Adrenal gland (tissue), 12 donors: ENCODE data around the gene DACT3. TPM values are rescaled to one million over a fixed set of nuclear protein-coding genes. Genes with fewer than 3 reads are reported as not detected.
A peak's percentile ranks its signal among the peaks of the same experiment; 100 is the strongest.

Experiments used
- DNase-seq, 7 donors: peaks; one replicate each; pipeline ENCODE4 v3.0.0-alpha.2; 2019 to 2020
- H3K27ac ChIP-seq, 5 donors: fragments of 200-600 bp; sonication (generic) in 4 of 5; 1 replicate in 3 of 5; 2 replicates in 2 of 5; pipeline versions ENCODE4 v1.5.1 to v1.8.0; 2016 to 2020; ENCODE audit warnings: mild to moderate bottlenecking in 1 of 5
- H3K27me3 ChIP-seq: fragments of 200-600 bp; 2 replicates; pipeline ENCODE4 v1.8.0; 2021
- H3K36me3 ChIP-seq, 2 donors: fragments of 200-600 bp; replicated peaks in 1 of 2; 1 replicate in 1 of 2; 2 replicates in 1 of 2; pipeline versions ENCODE4 v1.5.1 to v1.8.0; 2018 to 2022
- H3K4me1 ChIP-seq, 2 donors: fragments of 200-600 bp; replicated peaks in 1 of 2; 1 replicate in 1 of 2; 2 replicates in 1 of 2; pipeline versions ENCODE4 v1.5.1 to v1.8.0; 2018 to 2021
- H3K4me3 ChIP-seq, 4 donors: fragments of 200-600 bp; sonication (generic) in 3 of 4; one replicate each; pipeline ENCODE4 v1.5.1; 2016 to 2018
- H3K9me3 ChIP-seq, 3 donors: fragments of 200-600 bp; sonication (generic) in 1 of 3; replicated peaks in 1 of 3; 1 replicate in 2 of 3; 2 replicates in 1 of 3; pipeline versions ENCODE4 v1.5.1 to v1.8.0; 2016 to 2021
- POLR2A ChIP-seq, 2 donors: fragments of 450-650 bp; IDR thresholded peaks; one replicate each; pipeline ENCODE4 v1.6.1; 2017; ENCODE audit warnings: antibody characterized with exemption in 2 of 2, mild to moderate bottlenecking in 2 of 2, moderate library complexity in 1 of 2
- WGBS, 4 donors: extraction: QIAGEN DNeasy Blood & Tissue Kit in 2 of 4; methylation state at CpG; one replicate each; pipeline versions ENCODE4 v1.1.5 to v1.1.7; 2013 to 2017; 5-methylcytosine and 5-hydroxymethylcytosine counted together
- intact Hi-C, 2 donors: fragments of 100-400 bp; cut with DNase I; formaldehyde crosslinking; loops; one replicate each; pipeline versions ENCODE4 v1.14.1 to v1.15.0; 2022 to 2023
- polyA plus RNA-seq, 3 donors: library from polyadenylated mRNA; stranded (reverse); fragments of 200-250 nt in 2 of 3; fragments of 350-450 nt in 1 of 3; fragmentation: Illumina TruSeq in 1 of 3; extraction: RNeasy Lipid Tissue Mini Kit (QIAGEN cat#74804) in 1 of 3; gene quantifications; one replicate each; pipeline ENCODE4 v1.2.3, GENCODE V29; 2013 to 2014
- total RNA-seq, 9 donors: library from RNA; depleted of rRNA in 4 of 9; stranded (reverse); fragments of >200 nt in 4 of 9; fragments of 120-200 nt in 1 of 9; fragmentation: NEBNext Ultra II Directional in 1 of 9; extraction: Animal tissue kit (Norgen Biotek cat#: 25700) in 1 of 9; gene quantifications; one replicate each; pipeline versions ENCODE4 v1.1.0 to v1.2.4, GENCODE V29; 2013 to 2023
- TF ChIP-seq, protein P1 (sequence below), 6 experiments: fragments of 450-650 bp in 4 of 6; fragments of 200-600 bp in 2 of 6; sonication (generic) in 1 of 6; IDR thresholded peaks; 1 replicate in 5 of 6; 2 replicates in 1 of 6; pipeline versions ENCODE4 v1.5.1 to v1.8.0; 2016 to 2021; ENCODE audit warnings: antibody characterized with exemption in 6 of 6, mild to moderate bottlenecking in 2 of 6, moderate library complexity in 1 of 6
- donor health status: healthy with polysubstance abuse.
- donor health status: Bipolar disorder and iron deficiency.
- donor health status: DM: yes; HTN: yes; CAD: no.
- donor health status: DM: no; HTN: no; CAD: no.
- donor health status: DM: no; HTN: no; CAD: no.
- donor health status: DM: yes; HTN: yes; CAD: no.

Gene DACT3
- total and polyA plus RNA-seq, 12 donors = 1.7 to 9.8 (median 3.7) TPM

DNA sequence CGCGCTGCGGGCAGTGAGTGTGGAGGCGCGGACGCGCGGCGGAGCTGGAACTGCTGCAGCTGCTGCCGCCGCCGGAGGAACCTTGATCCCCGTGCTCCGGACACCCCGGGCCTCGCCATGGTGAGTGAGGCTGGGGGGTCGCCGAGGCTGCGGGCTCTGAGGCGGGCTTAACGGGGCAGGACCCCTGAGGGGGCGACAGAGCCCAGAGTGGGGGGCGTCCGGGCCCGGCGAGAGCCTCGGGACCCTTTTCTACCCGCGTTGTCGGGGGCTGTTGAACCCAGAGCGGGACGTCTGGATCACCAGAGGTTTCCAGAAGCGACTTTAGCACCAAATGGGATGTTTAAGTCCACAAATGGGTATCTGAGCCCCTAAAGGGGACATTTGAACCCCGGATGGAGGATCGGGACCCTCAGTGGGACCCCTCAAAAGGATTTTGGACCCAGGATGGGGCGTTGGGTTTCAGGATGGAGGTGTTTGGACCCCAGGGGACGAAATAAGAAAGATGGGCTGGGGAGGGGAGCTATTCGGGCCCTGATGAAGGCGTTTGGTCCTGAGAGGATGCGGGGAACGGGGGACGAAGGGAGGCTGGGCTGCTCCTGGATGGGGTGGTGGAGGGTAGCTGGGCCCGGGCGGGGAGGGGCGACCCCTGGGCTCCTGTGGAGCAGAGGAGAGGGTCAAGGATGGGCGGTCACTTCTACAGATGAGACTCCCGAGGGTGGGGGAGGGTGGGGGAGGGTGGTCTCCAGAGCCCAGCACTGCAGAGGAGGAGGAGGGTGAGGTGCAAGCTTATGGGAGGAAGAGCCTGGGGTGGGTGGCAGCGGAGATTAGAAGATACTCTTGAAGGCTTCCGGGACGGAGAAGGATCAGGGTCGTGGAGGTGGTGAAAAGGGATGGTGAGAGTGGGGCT is 59.4 kb downstream of the DACT3 start, which contains the start of gene CALM3:
Gene CALM3 (plus strand): TSS at position 13 of the 907 bp plus-strand sequence. CDS start 105 bp downstream, at position 118.
- intact Hi-C loops = no loop called here
- Histone ChIP-seq H3K4me1 (peaks cover 27 to 42% of the 10 kb centered on the region in 2 donors), H3K9me3 (no peaks in the 10 kb centered on the region), H3K27ac (peak within 1 kb of the TSS; percentile 88 to 100 (median 91)), H3K4me3 (peak within 1 kb of the TSS; percentile 74 to 99 (median 80)), H3K27me3 (no peaks in the 10 kb centered on the region), H3K36me3 (peaks cover 0 to 12% of the 10 kb centered on the region in 2 donors)
- DNase-seq = peak in 4 of 7 donors; percentile 20 to 65 (median 50)
- TF ChIP-seq, protein P1, sequence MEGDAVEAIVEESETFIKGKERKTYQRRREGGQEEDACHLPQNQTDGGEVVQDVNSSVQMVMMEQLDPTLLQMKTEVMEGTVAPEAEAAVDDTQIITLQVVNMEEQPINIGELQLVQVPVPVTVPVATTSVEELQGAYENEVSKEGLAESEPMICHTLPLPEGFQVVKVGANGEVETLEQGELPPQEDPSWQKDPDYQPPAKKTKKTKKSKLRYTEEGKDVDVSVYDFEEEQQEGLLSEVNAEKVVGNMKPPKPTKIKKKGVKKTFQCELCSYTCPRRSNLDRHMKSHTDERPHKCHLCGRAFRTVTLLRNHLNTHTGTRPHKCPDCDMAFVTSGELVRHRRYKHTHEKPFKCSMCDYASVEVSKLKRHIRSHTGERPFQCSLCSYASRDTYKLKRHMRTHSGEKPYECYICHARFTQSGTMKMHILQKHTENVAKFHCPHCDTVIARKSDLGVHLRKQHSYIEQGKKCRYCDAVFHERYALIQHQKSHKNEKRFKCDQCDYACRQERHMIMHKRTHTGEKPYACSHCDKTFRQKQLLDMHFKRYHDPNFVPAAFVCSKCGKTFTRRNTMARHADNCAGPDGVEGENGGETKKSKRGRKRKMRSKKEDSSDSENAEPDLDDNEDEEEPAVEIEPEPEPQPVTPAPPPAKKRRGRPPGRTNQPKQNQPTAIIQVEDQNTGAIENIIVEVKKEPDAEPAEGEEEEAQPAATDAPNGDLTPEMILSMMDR (IDR thresholded peaks at IDR 0.05) = no peak
- TF ChIP-seq POLR2A (IDR thresholded peaks at IDR 0.05) = peak; percentile 89 to 95
- WGBS, 4 donors = 0 to 1% (median 0%) methylated on average over 24 to 51 of the region's 51 CpGs

DNA sequence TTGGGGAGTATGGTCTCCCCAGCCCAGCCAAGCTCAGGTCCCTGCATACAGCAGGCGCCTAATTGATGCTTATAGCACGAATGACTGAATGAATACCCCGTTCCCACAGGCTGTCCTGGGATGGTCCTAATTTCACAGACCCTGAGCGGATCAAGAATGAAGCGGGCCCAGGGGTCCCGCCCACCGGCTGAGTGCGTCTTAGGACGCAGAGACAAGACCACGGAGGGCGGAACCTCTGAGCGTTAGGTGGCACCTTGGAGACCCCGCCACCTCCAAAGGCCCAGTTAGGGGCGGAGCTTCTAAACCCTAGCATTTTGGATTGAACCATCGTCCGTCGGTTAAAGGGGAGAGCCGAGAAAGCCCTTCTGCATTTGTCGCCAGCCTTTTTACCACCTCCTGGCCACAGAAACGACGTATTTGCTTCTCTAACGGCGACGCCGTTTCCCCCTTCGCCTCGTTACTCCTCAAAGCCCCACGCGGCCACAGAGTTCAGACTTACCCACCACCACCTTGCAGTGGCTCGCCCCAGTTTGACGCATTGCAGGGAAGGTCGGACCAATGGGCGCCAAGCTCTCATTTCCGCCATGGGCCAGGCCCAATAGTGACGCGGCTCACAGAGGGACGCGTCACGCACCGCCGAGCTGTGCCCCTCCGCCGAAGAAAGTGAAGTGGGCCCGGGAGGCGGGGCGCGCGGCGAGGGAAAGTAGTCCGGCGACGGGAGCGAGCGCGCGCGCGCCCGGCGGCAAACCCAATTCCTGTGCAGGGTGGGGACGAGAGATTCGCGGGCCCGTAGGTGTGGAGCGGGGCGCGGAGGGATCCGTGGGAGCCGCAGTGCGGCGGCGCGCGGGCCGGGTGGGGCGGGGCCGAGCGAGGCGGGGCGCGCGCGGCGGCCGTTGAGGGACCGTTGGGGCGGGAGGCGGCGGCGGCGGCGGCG is 60.3 kb downstream of the DACT3 start:
- peak overlapping the region; percentile 88 to 100 (median 91) for H3K27ac ChIP-seq
- H3K4me1 ChIP-seq = peaks cover 27 to 34% of the 10 kb centered on the region in 2 donors
- H3K36me3 ChIP-seq = peaks cover 0 to 3% of the 10 kb centered on the region in 2 donors
- TF ChIP-seq, protein P1 (IDR thresholded peaks at IDR 0.05) = peak in 1 of 6 experiments; percentile 14
- TF ChIP-seq POLR2A (IDR thresholded peaks at IDR 0.05) = peak; percentile 49 to 71
- H3K4me3 ChIP-seq = peak overlapping the region; percentile 12 to 80 (median 72)
- peak; percentile 97 to 99 (median 98) for DNase-seq
- no peaks in the 10 kb centered on the region for H3K9me3 ChIP-seq
- WGBS, 4 donors = 1 to 2% (median 1%) methylated on average over 36 to 93 of the region's 93 CpGs
- H3K27me3 ChIP-seq = no peaks in the 10 kb centered on the region
- intact Hi-C loops = no loop called here

DNA sequence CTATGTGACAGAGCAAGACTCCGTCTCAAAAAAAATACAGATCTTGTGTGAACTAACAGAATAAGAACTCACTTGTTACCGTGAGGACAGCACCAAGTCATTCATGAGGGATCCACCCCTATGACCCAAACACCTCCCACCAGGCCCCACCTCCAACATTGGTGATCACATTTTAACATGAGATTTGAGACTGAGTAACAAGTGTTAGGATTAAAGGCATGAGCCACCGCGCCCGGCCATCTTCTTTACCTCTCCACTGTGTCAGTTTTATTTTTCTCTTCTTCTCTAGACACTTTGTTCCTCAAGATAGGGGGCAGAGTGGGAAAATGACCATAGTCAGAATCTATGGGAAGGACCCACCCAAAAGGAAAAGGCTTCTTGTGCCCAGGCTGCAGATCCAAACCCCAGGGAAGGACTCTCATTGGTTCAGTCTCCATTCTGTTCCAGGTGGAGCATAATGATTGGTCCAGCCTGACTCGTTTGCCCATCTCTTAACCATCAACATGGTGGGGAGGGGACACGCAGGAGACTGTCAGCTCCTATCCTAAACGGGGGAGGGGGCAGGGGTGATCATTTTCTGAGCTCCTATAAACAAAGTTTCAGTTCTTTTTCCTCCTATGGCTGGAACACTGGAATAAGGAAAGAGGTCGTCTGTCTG is 61.1 kb downstream of the DACT3 start:
- DNase-seq = peak in 2 of 7 donors; percentile 30 to 57
- H3K4me1 ChIP-seq = peaks cover 25 to 26% of the 10 kb centered on the region in 2 donors
- H3K27me3 ChIP-seq = no peaks in the 10 kb centered on the region
- 59 to 71% (median 68%) methylated on average over 9 of the region's 9 CpGs for WGBS, 4 donors
- H3K4me3 ChIP-seq = peak overlapping the region in 3 of 4 donors; percentile 12 to 80 (median 55)
- no peaks in the 10 kb centered on the region for H3K36me3 ChIP-seq
- intact Hi-C loops = no loop called here
- no peaks in the 10 kb centered on the region for H3K9me3 ChIP-seq
- H3K27ac ChIP-seq = peak overlapping the region in 4 of 5 donors; percentile 90 to 100 (median 92)
- TF ChIP-seq POLR2A (IDR thresholded peaks at IDR 0.05) = no peak
- TF ChIP-seq, protein P1 (IDR thresholded peaks at IDR 0.05) = no peak
